Parathyroid adenoma (tissue), 2 donors: ENCODE results near the gene EYA4.

ENCODE experiments used
- H2AFZ ChIP-seq: fragments of 300-600 bp; sonication (generic); one replicate; pipeline ENCODE4 v1.7.0; 2017; ENCODE audit warnings: antibody characterized with exemption, mild to moderate bottlenecking
- H3K27ac ChIP-seq: fragments of 300-600 bp; sonication (generic); one replicate; pipeline ENCODE4 v1.7.0; 2017
- H3K27me3 ChIP-seq: fragments of 300-600 bp; sonication (generic); one replicate; pipeline ENCODE4 v1.7.0; 2017; ENCODE audit warnings: low read length; ENCODE audit not compliant: control insufficient read depth, insufficient read depth
- H3K36me3 ChIP-seq: fragments of 300-600 bp; sonication (generic); one replicate; pipeline ENCODE4 v1.7.0; 2017; ENCODE audit warnings: low read length; ENCODE audit not compliant: control insufficient read depth, insufficient read depth
- H3K4me1 ChIP-seq: fragments of 300-600 bp; sonication (generic); one replicate; pipeline ENCODE4 v1.7.0; 2017; ENCODE audit warnings: control low read depth
- H3K4me2 ChIP-seq: fragments of 300-600 bp; sonication (generic); one replicate; pipeline ENCODE4 v1.7.0; 2017; ENCODE audit warnings: low read length
- H3K4me3 ChIP-seq: fragments of 300-600 bp; sonication (generic); one replicate; pipeline ENCODE4 v1.7.0; 2017; ENCODE audit warnings: low read depth, low read length
- H3K79me2 ChIP-seq: fragments of 300-600 bp; sonication (generic); one replicate; pipeline ENCODE4 v1.7.0; 2017; ENCODE audit warnings: control low read depth
- H3K9ac ChIP-seq: fragments of 300-600 bp; sonication (generic); one replicate; pipeline ENCODE4 v1.7.0; 2017; ENCODE audit warnings: mild to moderate bottlenecking
- H3K9me3 ChIP-seq: fragments of 300-600 bp; sonication (generic); one replicate; pipeline ENCODE4 v1.7.0; 2017; ENCODE audit warnings: low read length; ENCODE audit not compliant: control insufficient read depth
- CTCF ChIP-seq: fragments of 300-600 bp; sonication (generic); IDR thresholded peaks from one replicate; pipeline ENCODE4 v1.7.0; 2017; ENCODE audit warnings: antibody characterized with exemption, mild to moderate bottlenecking
- donor health status: primary hyperparathyroidism.

The EYA4 gene

GRCh38 chr6:133326584-133326983 lies 85.4 kb downstream of the EYA4 start:
- TF ChIP-seq CTCF: no peak
- Histone ChIP-seq H3K79me2 (no peaks in the 10 kb centered on the region), H3K27me3 (no peaks in the 10 kb centered on the region), H3K9ac (no peak overlapping the region), H3K27ac (no peak overlapping the region), H3K4me3 (no peak overlapping the region), H3K4me1 (no peaks in the 10 kb centered on the region), H2AFZ (no peak overlapping the region), H3K36me3 (no peaks in the 10 kb centered on the region), H3K4me2 (no peak overlapping the region), H3K9me3 (no peaks in the 10 kb centered on the region)

GRCh38 chr6:133333852-133334251 lies 92.7 kb downstream of the EYA4 start:
- Histone ChIP-seq H3K9me3 (no peaks in the 10 kb centered on the region), H3K27ac (no peak overlapping the region), H3K79me2 (no peaks in the 10 kb centered on the region), H3K36me3 (no peaks in the 10 kb centered on the region), H3K9ac (no peak overlapping the region), H3K4me3 (no peak overlapping the region), H3K27me3 (no peaks in the 10 kb centered on the region), H3K4me1 (no peaks in the 10 kb centered on the region), H3K4me2 (no peak overlapping the region), H2AFZ (no peak overlapping the region)
- no peak for TF ChIP-seq CTCF

GRCh38 chr6:133337308-133337707 lies 96.2 kb downstream of the EYA4 start:
- Histone ChIP-seq H3K4me1 (no peaks in the 10 kb centered on the region), H3K27me3 (no peaks in the 10 kb centered on the region), H2AFZ (no peak overlapping the region), H3K9me3 (no peaks in the 10 kb centered on the region), H3K9ac (no peak overlapping the region), H3K27ac (no peak overlapping the region), H3K4me2 (no peak overlapping the region), H3K36me3 (no peaks in the 10 kb centered on the region), H3K79me2 (no peaks in the 10 kb centered on the region), H3K4me3 (no peak overlapping the region)
- no peak for TF ChIP-seq CTCF

DNA sequence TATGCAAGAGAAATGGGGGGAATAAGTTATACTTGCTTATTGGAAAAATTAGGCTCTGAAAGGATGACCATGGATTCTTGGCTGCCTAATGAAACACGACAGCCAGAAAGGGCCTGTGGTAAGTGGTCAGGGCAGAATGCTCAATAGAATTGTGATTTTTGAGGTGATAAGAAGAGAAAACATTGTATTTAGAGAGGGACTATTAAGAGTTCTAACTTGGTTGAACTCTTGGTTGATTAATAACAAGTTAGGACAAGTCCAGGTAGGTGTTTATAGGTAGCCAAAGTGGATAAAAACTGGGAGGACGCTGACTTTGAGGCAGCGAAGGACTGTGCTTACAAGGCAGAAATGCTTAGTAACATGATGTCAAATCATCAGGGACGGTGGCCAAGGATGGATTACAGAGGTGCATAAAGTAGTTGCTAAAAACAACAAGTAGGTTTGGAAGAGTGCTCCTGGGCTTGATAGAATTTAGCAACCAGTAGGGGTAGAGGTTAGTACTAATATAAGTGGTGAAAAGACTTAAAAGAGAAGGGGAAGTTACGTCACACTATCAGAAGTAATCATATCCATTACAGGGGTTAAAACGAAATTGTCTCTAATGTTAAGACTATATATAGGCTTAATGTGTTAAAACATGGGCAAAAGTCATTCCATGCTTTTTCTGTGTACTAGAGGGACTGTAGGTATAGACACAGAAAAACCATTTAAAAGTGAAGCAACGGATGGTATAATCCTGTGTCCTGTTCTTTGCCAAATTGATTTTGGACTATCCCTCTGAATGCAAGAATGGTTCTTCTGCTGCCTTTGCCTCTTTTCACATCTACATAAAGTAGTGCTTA lies 98.6 kb downstream of the EYA4 start:
- Histone ChIP-seq H3K9me3 (no peaks in the 10 kb centered on the region), H2AFZ (no peak overlapping the region), H3K27ac (no peak overlapping the region), H3K27me3 (no peaks in the 10 kb centered on the region), H3K4me1 (no peaks in the 10 kb centered on the region), H3K9ac (no peak overlapping the region), H3K36me3 (no peaks in the 10 kb centered on the region), H3K79me2 (no peaks in the 10 kb centered on the region), H3K4me3 (no peak overlapping the region), H3K4me2 (no peak overlapping the region)
- no peak for TF ChIP-seq CTCF

DNA sequence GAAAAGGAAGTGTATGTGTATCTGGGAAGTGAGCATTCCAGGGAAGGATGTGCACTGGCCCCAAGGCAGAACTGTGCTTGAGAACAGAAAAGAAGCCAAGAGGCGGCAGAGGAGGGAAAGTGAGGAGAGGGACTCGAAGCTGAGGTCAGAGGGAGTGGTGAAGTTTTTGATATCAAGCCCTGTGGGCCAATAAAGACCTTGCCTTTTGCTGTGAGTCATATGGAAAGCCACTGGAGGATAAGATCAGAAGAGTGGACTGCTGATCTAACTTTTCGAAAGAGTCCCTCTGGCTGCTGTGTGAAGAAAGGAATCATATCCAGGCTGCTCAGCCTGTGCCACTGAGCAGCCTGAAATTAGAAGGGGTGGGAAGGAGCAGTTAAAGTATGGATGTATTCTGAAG lies 99.4 kb downstream of the EYA4 start:
- Histone ChIP-seq H3K27me3 (no peaks in the 10 kb centered on the region), H2AFZ (no peak overlapping the region), H3K9me3 (no peaks in the 10 kb centered on the region), H3K27ac (no peak overlapping the region), H3K36me3 (no peaks in the 10 kb centered on the region), H3K4me3 (no peak overlapping the region), H3K9ac (no peak overlapping the region), H3K4me1 (no peaks in the 10 kb centered on the region), H3K4me2 (no peak overlapping the region), H3K79me2 (no peaks in the 10 kb centered on the region)
- no peak for TF ChIP-seq CTCF
